Measurements from ENCODE around the gene MEX3A. TPM values are rescaled to one million over a fixed set of nuclear protein-coding genes. Genes with fewer than 3 reads are reported as not detected.
"Not testable (repeated sequence)": the region's sequence is repeated elsewhere in the genome, so short reads cannot be mapped to it uniquely, and the experiment has no call there.

MEX3A gene
- polyA plus RNA-seq, 3 donors: 43.2 to 53.5 (median 50.1) TPM

- peak; percentile 42 for DNase-seq
Measured at GRCh38 chr1:156060937-156061636, 21.2 kb downstream of the MEX3A start, which contains the start of gene RAB25. Gene RAB25, plus strand, starts transcription at chr1:156061160. Its CDS starts 241 bp downstream, at chr1:156061401.

GRCh38 chr1:156056326-156056849, 25.9 kb downstream of the MEX3A start:
- DNase-seq: no peak

GRCh38 chr1:156055281-156056048, 26.8 kb downstream of the MEX3A start:
- DNase-seq: no peak

- DNase-seq: peak; percentile 99
Measured at GRCh38 chr1:156054500-156055280, 27.6 kb downstream of the MEX3A start, which contains the start of gene LAMTOR2. Gene LAMTOR2, plus strand, starts transcription at chr1:156054782. Its CDS starts 108 bp downstream, at chr1:156054890.

GRCh38 chr1:156053768-156054499, 28.3 kb downstream of the MEX3A start, which contains the start of gene UBQLN4:
Gene UBQLN4, minus strand, starts transcription at chr1:156053798. Its CDS starts 97 bp downstream, at chr1:156053701.
- DNase-seq: peak; percentile 88

- peak; percentile 76 for DNase-seq
Measured at GRCh38 chr1:156052862-156053767, 29.1 kb downstream of the MEX3A start.

GRCh38 chr1:156051011-156051725, 31.1 kb downstream of the MEX3A start:
- no peak for DNase-seq

- no peak for DNase-seq
Measured at GRCh38 chr1:156050376-156050775, 31.9 kb downstream of the MEX3A start.

GRCh38 chr1:156048663-156049258, 33.5 kb downstream of the MEX3A start:
- DNase-seq: no peak

GRCh38 chr1:156045076-156045475, 37.2 kb downstream of the MEX3A start:
- DNase-seq: no peak

- no peak for DNase-seq
Measured at GRCh38 chr1:156042828-156043227, 39.4 kb downstream of the MEX3A start.

GRCh38 chr1:156034991-156035390, 47.3 kb downstream of the MEX3A start:
- DNase-seq: not testable (repeated sequence)

- no peak for DNase-seq
Measured at GRCh38 chr1:156033011-156033410, 49.3 kb downstream of the MEX3A start.

GRCh38 chr1:156026588-156026987, 55.7 kb downstream of the MEX3A start:
- no peak for DNase-seq

GRCh38 chr1:156025876-156026275, 56.4 kb downstream of the MEX3A start:
- no peak for DNase-seq

- no peak for DNase-seq
Measured at GRCh38 chr1:156024801-156025200, 57.5 kb downstream of the MEX3A start.

Data from renal pelvis (tissue), 4 donors.